GM18499 (cell line): ENCODE measurements around the gene QRSL1.
"Not testable (repeated sequence)": the region's sequence is repeated elsewhere in the genome, so short reads cannot be mapped to it uniquely, and the experiment has no call there.

Experiments
- ATAC-seq: cut with Tn5 transposase; IDR thresholded peaks from one replicate; pipeline ENCODE4 v1.9.1; 2021; ENCODE audit warnings: moderate number of reproducible peaks; ENCODE audit not compliant: insufficient read depth, unreplicated experiment

Gene QRSL1

GRCh38 chr6:106620931-106621672 is 8.3 kb upstream of the QRSL1 start:
- ATAC-seq, result no peak

GRCh38 chr6:106622412-106622811 is 7.0 kb upstream of the QRSL1 start:
- no peak for ATAC-seq

GRCh38 chr6:106623039-106623438 is 6.3 kb upstream of the QRSL1 start:
- no peak for ATAC-seq

DNA sequence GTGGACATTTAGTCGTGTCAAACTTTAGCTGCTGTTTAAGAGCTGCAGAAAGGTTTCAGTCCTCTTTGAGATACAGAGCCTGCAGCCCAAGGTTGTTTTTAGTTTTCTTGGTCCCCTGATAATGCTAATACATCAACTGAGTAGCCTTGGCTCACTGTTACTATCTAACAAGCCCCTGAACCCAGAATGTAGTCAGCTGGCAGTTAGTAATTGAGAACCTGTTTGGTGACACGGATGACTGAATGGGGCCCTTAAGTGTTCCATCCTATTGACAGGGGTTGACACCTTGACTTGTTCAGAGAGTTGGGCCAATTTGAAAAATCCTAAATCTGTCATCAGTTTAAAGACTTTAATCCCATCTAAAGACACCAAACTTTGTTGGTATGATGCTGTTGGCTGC is 2.9 kb upstream of the QRSL1 start:
- no peak for ATAC-seq

- not testable (repeated sequence) for ATAC-seq
Measured at GRCh38 chr6:106627760-106628159, 1.6 kb upstream of the QRSL1 start.

DNA sequence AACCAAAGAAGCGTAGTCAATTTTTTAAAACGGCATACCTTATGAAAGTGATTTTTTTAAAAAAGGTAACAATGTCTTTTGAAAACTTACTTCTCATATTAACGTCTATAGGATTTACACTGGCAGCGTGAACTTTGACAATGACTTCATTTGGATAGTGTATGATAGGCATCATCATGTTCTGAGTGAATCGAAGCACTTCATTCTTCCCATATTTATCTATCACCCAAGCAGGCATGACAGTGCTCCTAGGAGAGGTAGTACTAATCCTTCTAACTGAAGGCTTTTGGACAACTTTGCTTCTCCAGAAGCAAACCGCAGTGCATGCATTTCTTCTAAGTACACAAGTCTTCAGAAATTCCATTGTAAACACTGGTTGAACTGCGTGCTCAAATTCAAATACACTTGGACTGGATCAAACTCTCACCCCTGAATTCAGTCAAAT is 698 bp upstream of the QRSL1 start:
- peak; percentile 5 for ATAC-seq

GRCh38 chr6:106629859-106630163 is 433 bp downstream of the QRSL1 start:
- ATAC-seq, result no peak

DNA sequence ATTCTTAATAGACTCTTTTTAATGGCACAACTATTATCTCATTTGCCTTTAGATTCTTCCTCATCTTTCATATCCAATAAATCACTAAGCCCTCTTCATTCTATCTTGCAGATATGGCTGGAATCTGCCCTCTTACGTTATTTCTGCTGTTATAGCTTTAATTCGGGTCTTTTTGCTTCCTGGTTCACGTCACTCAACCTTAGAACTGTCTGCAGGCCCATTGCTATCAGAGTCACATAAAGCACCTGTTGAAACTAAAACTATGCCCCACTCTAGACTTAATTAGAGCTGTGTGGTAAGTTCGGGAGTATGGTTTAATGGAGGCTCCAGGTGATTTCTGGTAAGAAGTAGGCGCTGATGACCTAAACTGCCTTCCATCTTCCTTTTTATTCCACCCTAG is 988 bp downstream of the QRSL1 start:
- no peak for ATAC-seq

GRCh38 chr6:106631346-106631745 is 2.0 kb downstream of the QRSL1 start:
- no peak for ATAC-seq

DNA sequence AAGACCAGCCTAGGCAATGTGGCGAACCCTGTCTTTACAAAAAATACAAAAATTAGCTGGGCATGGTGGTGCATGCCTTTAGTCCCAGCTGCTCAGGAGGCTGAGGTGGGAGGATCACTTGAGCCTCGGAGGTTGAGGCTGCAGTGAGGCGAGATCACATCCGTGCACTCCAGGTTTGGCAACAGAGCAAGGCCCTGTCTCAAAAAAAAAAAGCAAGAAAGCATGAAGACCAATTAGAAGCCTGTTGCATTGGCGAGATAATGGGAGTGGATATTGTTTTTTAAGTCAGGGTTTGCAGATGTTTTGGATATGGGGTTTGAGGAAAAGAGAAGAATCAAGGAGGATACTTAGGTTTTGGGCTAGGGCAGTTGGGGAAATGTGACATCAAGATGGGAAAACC is 5.2 kb downstream of the QRSL1 start:
- ATAC-seq, result no peak

- peak; percentile 10 for ATAC-seq
Measured at GRCh38 chr6:106637051-106637716, 7.8 kb downstream of the QRSL1 start.

DNA sequence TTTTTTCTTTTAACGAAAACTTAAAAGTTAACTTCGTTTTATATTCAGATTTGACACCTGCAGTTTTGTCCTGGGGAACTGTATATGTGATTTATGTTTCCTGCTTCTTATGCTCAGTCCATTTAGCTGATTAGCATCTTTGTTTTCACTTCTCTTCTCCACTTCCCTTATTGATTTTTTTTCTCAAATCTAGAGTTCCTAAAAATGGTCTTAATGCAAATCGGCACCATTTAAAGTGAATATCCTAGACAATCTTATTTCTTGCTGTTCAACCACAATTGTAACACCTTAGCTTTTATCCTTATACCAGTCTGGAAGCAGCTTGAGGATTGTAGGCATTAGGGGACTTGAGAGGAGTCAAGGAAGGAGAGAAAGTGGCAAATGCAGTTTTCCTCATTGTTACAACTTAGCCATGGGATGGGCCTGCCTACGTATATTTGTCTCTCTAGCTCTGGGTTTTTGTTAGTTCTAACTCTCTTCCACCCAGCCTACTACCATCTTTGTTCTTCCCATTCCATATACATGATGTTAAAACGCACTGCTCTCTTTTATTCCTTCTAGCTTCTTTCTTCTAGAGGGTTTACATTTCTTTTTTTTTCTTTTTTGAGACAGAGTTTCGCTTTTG is 8.5 kb downstream of the QRSL1 start:
- ATAC-seq, result peak; percentile 53

- no peak for ATAC-seq
Measured at GRCh38 chr6:106639812-106640211, 10.4 kb downstream of the QRSL1 start.

DNA sequence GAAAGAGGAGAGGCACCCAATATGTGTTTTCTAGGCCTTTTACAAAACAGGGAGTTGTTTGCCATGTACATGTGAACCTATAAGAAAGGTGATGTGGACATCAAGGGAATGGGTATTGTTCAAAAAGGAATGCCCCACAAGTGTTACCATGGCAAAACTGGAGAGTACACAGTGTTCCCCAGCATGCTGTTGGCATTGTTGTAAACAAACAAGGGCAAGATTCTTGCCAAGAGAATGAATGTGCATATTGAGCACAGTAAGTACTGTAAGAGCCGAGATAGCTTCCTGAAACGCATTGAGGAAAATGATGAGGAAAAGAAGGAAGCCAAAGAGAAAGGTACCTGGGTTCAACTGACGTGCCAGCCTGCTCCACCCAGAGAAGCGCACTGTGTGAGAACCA is 13.1 kb downstream of the QRSL1 start:
- no peak for ATAC-seq

DNA sequence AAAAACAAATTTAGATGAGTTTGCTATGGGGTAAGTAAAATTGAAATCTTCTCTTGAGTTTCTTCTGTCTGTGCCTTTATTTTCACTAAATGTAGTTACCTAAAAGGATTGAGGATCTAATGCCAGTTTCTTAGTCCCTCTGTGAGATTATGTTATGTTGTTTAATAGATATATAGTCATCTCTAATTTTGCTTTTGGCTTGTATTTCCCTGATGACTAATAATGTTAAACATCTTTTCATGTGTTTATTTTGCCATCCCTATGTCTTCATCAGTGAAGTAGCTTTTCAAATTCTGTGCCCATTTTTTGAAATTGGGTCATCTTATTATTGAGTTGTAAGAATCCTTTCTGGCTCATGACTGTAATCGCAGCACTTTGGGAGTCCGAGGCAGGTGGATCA is 13.7 kb downstream of the QRSL1 start:
- no peak for ATAC-seq

GRCh38 chr6:106648651-106649308 is 19.4 kb downstream of the QRSL1 start:
- ATAC-seq, result peak; percentile 65

- no peak for ATAC-seq
Measured at GRCh38 chr6:106658469-106658868, 29.1 kb downstream of the QRSL1 start.

DNA sequence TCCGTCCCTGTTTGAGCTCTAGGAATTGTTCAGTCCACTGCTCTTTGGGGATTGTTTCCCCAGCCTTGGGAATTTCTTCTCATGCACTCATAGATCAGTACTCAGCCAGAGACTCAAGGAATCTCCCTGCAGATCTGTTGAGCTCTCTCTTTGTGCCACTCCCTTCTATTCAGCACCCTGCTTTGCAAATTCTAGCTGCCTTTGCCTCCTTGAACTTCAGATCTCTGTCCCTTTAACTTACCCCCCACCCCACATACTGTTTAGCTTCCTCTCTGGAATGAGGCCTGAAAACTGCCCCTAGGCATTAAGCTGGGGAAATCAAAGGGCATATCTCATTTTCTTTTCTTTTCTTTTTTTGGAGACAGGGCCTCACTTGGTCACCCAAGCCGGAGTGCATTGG is 30.5 kb downstream of the QRSL1 start:
- no peak for ATAC-seq

- no peak for ATAC-seq
Measured at GRCh38 chr6:106662458-106662857, 33.1 kb downstream of the QRSL1 start.

GRCh38 chr6:106666282-106667021 is 37.1 kb downstream of the QRSL1 start:
- peak; percentile 94 for ATAC-seq

DNA sequence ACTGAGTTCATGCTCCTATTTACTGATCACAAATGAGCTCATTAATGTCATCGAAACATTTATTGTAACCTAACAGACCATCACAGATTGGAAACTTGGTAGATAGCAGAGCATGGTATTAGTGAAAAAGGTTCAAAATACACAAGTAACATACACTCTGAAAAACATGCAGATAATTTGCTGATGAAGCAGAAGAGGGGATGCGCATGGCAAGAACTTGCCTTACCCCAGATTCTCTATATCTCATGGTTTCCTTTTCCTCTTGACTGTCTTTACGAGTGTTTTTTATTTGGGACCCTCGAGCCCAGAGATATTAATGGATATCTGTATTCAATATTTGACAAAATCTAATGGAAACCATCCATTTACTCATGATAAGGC is 37.6 kb downstream of the QRSL1 start:
- ATAC-seq, result no peak
